ENCODE results near the gene CYS1.
A peak's percentile ranks its signal among the peaks of the same experiment; 100 is the strongest.

The CYS1 gene

DNA sequence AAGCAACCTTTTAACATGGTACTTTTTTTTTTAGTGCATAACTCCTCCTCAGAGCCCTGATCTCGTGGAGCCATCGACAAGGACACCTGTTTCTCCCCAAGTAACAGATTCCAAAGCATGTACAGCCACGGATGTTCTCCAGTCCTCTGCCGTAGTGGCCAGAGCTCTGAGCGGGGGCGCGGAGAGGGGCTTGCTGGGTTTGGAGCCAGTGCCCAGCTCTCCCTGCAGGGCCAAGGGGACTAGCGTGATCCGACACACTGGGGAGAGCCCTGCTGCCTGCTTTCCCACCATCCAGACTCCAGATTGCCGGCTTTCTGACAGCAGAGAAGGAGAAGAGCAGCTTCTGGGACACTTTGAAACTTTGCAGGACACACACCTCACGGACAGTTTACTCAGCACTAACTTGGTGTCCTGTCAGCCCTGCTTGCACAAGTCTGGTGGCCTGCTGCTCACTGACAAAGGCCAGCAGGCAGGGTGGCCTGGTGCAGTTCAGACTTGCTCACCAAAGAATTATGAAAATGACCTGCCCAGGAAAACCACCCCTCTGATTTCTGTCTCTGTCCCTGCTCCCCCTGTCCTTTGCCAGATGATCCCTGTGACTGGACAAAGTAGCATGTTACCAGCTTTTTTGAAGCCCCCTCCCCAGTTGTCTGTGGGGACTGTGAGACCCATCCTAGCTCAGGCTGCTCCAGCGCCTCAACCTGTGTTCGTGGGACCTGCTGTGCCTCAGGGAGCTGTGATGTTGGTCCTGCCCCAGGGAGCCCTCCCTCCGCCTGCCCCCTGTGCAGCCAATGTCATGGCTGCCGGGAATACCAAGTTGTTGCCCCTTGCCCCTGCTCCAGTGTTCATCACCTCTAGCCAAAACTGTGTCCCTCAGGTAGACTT lies 32.4 kb downstream of the CYS1 start:
- DNase-seq = no peak

GRCh38 chr2:10046931-10047330 lies 33.3 kb downstream of the CYS1 start:
- DNase-seq = no peak

DNA sequence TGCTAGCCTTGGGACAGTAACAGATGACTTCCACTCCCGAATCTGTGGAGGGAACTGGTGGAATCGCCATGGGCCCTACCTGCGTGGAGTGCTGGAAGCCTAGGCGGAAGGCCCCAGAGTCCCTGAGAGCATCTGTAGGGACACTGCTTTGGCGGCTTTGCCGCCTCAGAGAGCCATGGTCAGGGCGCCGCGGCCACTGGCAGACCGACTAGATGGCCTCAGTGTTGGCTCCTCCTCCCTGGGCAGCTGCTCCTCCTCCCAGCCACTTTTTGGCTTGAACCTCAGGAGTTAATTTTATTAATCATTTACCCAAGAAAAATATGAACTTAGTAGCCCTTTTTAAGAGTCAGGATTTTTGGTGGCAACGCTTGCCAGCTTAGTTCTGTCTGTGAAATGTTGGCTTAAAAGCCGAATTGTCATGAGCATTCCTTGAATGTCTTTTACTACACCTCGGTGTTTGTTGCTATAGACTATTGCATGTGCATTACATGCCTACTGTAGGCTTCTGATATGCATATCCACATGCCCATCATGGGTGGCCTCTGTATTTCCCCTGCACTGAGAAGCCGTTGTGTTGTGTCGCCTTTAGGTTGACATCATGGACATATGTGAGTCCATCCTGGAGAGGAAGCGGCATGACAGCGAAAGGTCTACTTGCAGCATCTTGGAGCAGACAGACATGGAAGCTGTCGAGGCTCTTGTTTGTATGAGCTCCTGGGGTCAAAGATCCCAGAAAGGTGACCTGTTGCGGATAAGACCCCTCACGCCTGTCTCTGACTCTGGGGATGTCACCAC lies 34.5 kb downstream of the CYS1 start:
- DNase-seq = no peak

GRCh38 chr2:10043906-10044601 lies 36.2 kb downstream of the CYS1 start:
- peak; percentile 80 for DNase-seq

DNA sequence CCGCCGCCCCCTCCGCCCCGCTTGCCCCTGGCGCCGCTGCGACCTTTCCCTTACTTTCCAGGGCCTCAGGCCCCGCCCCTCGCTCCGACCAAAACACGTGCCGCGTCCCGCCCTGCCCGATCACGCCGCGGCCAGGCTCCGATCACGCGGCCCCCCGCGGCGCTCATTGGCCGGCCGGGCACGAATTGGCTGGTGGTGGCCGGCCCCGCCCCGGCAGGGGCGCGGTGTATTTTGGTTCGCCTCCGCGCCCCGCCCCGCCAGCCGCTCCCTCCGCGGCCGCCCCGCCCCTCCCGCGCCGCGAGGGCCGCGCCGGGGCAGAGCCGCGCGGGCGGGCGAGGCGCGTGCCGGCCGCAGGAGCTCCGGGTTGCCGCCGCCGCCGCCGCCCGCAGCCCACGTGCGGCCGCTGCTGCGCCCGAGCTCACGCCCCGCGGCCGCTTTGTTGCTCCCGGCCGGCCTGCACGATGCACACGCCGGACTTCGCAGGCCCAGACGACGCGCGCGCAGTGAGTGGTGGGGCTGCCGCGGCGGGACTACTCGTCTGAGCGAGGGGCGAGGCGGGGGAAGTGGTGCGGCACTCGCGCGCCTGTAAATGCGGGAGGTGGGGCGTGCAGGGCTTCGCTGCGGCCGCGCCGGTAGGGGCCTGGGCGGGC lies 36.8 kb downstream of the CYS1 start, which contains the start of gene KLF11:
Gene KLF11, plus strand, starts transcription at position 295 of the 650 bp plus-strand sequence. Its CDS starts 167 bp downstream, at position 462.
- peak; percentile 75 for DNase-seq

GRCh38 chr2:10042301-10043161 lies 37.7 kb downstream of the CYS1 start:
- DNase-seq = peak; percentile 85

DNA sequence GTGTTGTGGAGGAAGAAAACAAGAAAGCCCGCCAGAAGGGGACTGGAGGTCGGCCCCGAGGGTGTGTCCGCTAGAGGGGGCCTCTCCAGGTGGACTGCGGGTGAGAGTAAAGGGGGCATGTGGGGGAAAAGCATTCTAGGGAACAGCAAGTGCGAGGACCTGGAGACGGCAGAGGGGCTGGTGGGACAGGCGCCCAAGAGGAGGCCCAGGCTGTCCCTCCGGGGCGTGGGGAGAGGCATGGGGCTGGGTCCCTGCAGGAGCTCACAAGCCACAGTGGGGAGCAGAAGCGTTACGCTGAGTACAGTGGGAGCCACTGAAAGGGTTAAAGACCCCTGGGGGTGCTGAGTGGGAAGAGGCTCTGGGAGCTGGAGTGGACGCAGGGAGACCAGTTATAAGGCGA lies 38.5 kb downstream of the CYS1 start:
- no peak for DNase-seq

DNA sequence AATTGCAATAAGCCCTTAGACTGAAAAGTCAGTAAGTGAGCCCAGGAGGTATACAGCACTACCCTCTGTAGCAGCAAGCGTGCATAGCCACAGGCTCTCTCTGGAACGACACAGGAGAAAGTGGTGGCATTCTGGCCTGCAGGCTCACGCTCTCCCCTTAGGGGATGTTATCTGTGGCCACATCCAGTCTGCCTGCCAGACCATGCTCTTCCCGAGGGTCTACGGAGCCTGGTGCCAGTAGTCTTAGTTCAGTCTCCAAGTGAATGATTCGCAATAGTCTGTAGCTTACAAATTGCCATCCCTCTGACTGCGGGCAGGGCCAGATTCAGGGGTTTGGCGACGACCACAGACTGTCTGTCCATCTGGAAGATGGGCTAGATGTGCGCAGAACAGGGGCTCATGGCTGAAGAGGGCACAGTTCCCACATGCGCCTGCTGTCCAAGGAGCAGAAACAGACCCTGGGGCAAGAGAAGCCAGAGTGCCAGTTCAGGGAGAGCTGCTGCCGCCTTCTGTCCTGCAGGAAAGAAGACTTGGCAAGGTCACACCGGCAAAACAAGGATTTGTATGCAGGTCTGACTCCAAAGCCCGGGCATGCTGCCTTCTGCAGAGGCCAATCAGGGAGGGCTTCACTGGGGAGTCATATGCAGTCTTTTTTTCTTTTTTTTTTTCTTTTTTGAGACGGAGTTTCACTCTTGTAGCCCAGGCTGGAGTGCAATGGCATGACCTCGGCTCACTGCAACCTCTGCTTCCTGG lies 40.4 kb downstream of the CYS1 start:
- no peak for DNase-seq

- DNase-seq = no peak
Measured at GRCh38 chr2:10038716-10039115, 41.5 kb downstream of the CYS1 start.

DNA sequence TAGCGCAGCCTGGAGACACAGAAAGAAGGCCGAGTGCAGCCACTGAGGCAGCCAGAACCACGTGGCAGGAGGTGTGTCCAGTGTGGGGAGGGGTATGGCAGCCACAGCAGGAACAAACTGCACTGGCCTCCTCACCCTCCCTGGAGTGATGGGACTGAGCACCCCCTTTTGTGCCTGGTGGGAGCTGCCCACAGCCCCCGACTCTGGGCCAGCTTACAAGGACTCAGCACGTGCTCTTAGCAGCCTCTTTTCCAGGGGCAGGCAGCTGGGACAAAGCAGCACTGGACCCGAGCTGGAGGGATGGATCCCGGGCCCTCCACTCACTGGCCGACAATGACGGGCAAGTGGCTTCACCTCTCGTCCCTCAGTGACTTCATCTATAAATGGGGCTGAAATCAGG lies 42.1 kb downstream of the CYS1 start:
- no peak for DNase-seq

DNA sequence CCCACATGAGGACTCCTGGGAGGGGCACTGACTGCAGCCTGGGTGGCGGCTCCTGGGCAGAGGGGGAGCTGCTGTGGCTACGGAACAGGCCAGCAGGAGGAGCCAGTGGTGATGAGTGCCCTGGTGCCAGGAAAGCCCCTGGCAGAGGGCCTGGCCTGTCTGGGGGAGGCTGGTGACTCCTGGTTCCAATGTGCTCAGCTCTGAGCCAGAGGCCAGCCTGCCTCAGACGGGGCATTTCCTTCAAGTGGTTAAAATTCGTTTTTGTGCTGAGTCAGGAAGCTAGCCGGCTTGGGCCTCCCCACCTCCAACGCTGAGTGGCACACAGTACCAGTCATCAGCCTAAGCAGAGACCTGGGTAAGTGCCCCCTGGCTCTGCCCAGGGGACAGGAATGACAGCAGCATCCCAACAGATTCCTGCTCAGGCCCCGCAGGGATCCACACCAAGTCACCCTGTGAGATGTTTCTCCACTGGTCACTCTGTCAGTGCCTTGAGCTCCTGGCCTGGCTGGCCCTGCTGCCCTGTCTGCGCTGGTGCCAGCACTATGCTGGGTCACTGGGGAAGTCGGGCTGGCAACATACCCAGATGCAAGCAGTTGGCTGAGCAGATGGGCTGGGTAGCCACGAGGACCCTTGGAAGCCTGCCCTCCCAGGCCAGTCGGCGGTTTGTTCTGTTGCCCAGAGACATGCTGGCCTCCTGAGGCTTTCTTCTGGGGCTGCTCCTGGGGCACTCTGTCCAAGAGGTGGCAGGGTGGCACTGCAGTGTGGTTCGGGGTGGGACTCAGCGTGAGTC lies 43.9 kb downstream of the CYS1 start:
- DNase-seq = no peak

- no peak for DNase-seq
Measured at GRCh38 chr2:10035633-10036032, 44.6 kb downstream of the CYS1 start.

- no peak for DNase-seq
Measured at GRCh38 chr2:10035053-10035422, 45.2 kb downstream of the CYS1 start.

GRCh38 chr2:10034333-10035052 lies 45.7 kb downstream of the CYS1 start:
- DNase-seq = no peak

- no peak for DNase-seq
Measured at GRCh38 chr2:10033251-10034006, 46.8 kb downstream of the CYS1 start.

GRCh38 chr2:10032746-10033105 lies 47.5 kb downstream of the CYS1 start:
- DNase-seq = no peak

DNA sequence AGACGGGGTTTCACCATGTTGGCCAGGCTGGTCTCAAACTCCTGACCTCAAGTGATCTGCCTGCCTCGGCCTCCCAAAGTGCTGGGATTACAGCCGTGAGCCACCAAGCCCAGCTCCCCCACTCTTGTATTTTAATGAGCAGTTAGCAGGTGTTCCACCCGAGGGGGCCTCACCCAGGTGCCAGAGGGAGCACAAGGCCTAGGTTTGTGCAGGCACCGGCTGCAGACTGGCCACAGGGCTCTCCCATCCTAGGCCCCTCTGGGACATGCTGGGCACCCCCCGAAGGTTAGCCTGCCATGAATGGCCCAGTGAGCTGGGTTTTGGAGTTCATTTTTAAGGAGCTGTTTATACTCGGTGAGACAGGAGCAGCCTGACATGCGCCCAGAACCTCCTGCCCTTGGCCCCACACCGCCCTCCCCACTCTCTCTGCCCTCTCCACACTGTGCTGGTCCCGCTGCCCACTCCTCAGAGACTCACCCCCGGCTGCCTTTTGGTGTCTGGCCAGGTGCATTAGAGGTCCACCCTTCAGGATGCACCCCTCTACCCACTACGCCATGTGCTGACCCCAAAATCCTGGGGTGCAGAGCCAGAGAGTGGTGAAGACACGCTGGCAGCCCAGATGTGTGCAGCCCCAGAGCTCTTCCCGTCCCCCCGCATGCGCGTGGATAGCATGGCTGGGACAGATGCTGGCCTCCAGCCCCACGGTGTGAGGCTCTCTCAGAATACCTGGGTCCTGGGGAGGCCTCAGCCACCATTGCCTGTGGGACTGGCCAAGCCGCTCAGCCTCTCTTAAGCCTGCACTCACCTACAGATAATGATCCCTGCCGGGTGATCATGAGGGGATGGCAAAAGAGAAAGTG lies 48.1 kb downstream of the CYS1 start:
- no peak for DNase-seq

Data from right kidney (tissue), 1 donor.